ENCODE measurements around the gene ZNF296.

The ZNF296 gene

GRCh38 chr19:45090606-45091005 lies 14.3 kb upstream of the ZNF296 start:
- ChIA-PET CTCF (no interaction called here), POLR2A (ENCODE audit: low non-redundant PET) (no interaction called here)
- TF ChIP-seq CTCF (conservative IDR thresholded peaks at IDR 0.05; ENCODE audit: low read depth): no peak
- DNase-seq (ENCODE audit: low spot score): no peak
- peak overlapping the region; percentile 93 for H3K27ac ChIP-seq

- DNase-seq (ENCODE audit: low spot score): no peak
- ChIA-PET POLR2A (ENCODE audit: low non-redundant PET) (no interaction called here), CTCF (no interaction called here)
- peak overlapping the region; percentile 93 for H3K27ac ChIP-seq
- TF ChIP-seq CTCF (conservative IDR thresholded peaks at IDR 0.05; ENCODE audit: low read depth): no peak
Measured at GRCh38 chr19:45090034-45090433, 13.8 kb upstream of the ZNF296 start.

- DNase-seq (ENCODE audit: low spot score): no peak
- ChIA-PET CTCF (interaction anchor here (0.5 kb wide), 1 partner anchor 37 kb away, joined by 4 read pairs; no protein-coding TSS in a partner anchor), POLR2A (ENCODE audit: low non-redundant PET) (no interaction called here)
- TF ChIP-seq CTCF (conservative IDR thresholded peaks at IDR 0.05; ENCODE audit: low read depth): no peak
- peak overlapping the region; percentile 36 for H3K27ac ChIP-seq
Measured at GRCh38 chr19:45087531-45087930, 11.3 kb upstream of the ZNF296 start.

- CTCF ChIA-PET: no interaction called here
- DNase-seq (ENCODE audit: low spot score): no peak
- no peak for TF ChIP-seq CTCF (conservative IDR thresholded peaks at IDR 0.05; ENCODE audit: low read depth)
- H3K27ac ChIP-seq: peak overlapping the region; percentile 36
- POLR2A ChIA-PET (ENCODE audit: low non-redundant PET): interaction anchor here (0.6 to 0.7 kb wide), 2 partner anchors 48 to 73 kb away, joined by 3 read pairs; no protein-coding TSS in a partner anchor
Measured at GRCh38 chr19:45086480-45086879, 10.2 kb upstream of the ZNF296 start.

GRCh38 chr19:45082170-45082569 lies 5.9 kb upstream of the ZNF296 start:
- H3K27ac ChIP-seq: no peak overlapping the region
- DNase-seq (ENCODE audit: low spot score): no peak
- no peak for TF ChIP-seq CTCF (conservative IDR thresholded peaks at IDR 0.05; ENCODE audit: low read depth)
- ChIA-PET POLR2A (ENCODE audit: low non-redundant PET) (no interaction called here), CTCF (no interaction called here)

- CTCF ChIA-PET: interaction anchor here (0.6 kb wide), 1 partner anchor 73 kb away, joined by 3 read pairs; no protein-coding TSS in a partner anchor
- POLR2A ChIA-PET (ENCODE audit: low non-redundant PET): no interaction called here
- peak overlapping the region; percentile 90 for H3K27ac ChIP-seq
- no peak for TF ChIP-seq CTCF (conservative IDR thresholded peaks at IDR 0.05; ENCODE audit: low read depth)
- no peak for DNase-seq (ENCODE audit: low spot score)
Measured at GRCh38 chr19:45079911-45080370, 3.7 kb upstream of the ZNF296 start.
